Stimulated activated CD8-positive, alpha-beta memory T cell treated with anti-CD3 and anti-CD28 coated beads, Interleukin-4, amount 100 ng/mL, for 48 hours (primary cell): ENCODE measurements around the gene POFUT2.
A peak's percentile ranks its signal among the peaks of the same experiment; 100 is the strongest.

ENCODE experiments used
- DNase-seq: peaks from one replicate; pipeline ENCODE4 v3.0.0-alpha.2; 2020

The POFUT2 gene

DNA sequence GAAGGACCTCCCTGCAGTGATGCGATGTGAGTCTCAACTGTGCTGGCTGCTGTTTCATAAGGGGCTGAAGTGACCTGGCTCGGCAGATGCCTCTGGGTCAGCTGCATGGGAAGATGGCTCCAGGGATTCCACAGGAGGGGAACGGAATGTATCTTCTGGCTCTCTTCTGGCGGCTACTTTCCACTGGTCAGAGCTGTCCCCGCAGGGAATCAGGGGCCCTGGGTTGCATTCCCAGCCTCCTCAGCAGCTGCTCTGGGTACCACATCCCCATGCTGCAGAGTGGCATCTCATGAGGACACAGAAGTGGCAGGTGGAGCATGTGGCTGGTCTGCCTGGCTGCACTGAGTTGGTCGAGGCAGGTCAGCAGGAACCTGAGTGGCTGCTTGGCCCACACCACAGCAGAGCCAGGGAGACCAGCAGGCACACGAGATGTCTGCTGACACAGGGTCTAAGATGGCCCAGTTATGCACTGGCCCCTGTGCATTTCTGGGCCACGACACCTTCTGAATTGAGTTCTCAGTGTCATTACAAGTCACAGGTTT is 42.8 kb downstream of the POFUT2 start:
- no peak for DNase-seq

DNA sequence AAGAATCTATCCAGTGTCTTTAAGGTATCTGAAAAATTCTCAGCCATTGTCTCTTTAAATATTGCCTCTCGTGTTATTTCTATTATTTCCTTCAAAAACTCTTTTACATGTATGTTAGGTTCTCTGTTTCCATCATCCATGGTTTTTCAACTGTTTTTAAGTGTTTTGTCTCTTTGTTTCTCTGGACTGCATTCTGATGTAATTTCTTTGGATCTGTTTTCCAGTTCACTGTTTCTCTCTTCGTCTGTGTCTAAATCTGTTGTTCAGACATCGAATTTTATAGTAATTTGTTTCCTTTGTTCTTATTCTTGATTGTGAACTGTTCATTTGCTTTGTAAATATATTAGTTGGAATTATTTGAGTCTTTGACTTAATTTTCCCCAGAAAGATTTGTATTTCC is 44.1 kb downstream of the POFUT2 start:
- DNase-seq = no peak

DNA sequence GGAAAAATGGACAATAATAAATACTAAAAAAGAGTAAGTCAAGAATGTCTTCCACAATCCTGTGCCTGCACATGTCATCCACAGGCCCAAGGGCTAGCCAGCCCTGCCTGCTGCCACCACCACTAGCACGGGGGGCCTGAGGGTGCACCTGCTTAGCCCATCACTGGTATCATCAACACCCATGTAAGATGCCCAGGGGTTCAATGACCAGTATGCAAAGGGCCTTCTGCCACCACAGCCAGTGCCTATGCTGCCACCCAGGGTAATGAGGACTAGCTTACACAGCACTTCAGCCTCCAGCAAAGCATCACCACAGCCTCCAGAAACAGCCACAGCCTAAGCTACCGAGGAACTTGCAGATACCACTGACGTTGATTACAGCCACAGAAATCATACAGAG is 46.3 kb downstream of the POFUT2 start:
- DNase-seq = no peak

DNA sequence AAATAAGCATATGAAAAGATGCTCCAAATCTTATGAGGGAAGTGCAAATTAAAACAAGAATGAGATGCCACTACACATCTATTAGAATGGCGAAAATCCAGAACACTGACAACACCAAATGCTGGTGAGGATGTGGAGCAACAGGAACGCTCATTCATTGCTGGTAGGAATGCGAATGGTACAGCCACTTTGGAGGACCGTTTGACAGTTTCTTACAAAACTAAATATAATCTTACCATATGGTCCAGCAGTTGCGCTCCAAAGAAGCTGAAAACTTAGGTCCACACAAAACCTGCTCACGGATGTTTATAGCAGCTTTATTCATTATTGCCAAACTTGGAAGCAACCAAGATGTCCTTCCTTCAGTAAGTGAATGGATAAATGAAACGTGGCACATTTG is 50.3 kb downstream of the POFUT2 start:
- no peak for DNase-seq

DNA sequence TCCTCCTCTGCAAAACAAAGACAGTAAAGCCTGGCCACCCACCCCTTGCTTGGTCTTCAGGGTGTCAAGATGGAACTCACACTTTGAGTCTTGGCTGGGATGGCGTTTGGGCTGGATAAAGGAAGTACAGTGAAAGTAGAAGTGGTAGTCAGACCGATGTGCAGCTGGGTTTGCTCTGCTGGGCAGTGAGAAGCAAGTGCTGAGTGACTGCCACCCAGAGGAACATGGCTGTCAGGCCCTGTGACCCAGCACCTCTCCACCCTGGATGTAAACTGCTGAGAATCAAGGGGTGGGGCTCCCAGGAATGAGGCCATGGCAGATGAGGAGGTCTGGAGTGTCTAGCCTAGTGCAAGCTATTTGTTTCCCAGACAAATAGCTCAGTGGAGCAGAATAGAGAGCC is 51.2 kb downstream of the POFUT2 start:
- no peak for DNase-seq

DNA sequence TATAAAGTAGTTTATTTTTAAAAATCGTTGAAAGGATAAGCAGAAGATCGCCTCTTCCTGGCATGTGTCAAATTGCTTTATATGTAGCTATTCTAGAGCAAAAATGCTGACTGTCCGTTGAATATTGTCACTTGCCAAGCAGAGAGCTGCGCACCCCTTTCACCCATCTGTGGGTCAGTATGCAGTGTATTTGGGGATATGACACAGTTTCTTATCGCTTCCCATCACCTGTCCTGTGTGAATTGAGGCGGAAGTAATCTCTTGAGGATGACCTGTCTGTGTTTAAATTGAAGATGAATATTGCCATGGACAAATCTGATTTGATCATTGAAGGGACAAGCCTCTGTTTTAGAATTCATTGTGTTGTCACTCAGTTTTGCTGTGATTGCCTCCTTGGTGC is 52.2 kb downstream of the POFUT2 start:
- no peak for DNase-seq

DNA sequence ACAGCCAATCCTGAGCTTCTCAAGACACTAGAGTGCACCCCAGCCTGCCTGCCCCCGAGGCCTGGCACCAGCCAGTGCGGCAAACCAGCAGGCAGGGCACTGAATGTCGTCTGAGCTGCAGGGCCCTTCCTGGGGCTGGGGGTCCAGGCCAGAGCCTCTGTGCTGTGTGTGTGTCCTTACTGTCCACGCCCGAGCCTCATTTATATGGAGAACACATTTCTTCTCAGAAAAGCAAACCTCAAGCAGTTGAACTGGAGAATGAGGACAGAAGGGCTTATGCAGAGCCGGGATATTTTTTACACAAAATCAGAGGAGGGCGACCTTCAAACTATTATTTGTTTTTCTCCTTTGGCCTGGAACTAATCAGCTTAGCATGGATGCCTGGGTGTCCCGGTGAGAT is 52.7 kb downstream of the POFUT2 start:
- no peak for DNase-seq

DNA sequence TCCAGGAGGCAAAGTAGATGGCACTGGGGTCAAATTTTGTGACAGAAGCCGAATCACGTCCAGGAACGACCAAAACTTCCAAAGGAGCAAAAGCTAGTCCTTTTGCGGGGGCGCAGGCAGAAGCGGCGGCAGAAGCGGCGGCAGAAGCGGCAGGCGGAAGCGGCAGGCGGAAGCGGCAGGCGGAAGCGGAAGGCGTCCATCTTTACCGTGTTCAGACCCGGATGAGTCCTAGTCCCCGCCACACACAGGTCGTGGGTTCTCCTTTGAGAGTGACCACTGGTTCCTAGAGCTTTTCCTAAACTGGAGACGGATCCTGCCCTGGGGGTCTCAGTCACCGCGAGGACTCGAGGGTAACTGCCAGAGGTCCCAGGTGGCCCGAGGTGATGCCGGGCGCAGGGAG is 53.6 kb downstream of the POFUT2 start:
- DNase-seq = no peak

DNA sequence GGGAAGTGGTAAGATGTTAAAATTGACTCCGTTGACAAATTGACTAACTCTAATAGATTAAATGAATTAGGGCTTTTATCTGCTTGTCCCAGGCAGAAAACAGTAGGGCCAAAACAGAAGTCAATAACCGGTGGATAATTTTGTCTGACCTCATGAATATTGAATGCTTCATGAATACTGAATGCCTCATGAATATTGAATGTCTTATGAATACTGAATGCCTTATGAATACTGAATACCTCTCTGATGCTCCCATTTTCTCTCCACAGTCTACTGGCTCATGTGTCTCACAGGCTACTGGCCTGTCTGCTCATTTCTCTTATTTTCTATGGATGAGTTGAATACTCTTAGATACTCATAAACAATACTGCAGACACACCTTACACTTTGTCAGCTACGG is 56.0 kb downstream of the POFUT2 start:
- DNase-seq = no peak

DNA sequence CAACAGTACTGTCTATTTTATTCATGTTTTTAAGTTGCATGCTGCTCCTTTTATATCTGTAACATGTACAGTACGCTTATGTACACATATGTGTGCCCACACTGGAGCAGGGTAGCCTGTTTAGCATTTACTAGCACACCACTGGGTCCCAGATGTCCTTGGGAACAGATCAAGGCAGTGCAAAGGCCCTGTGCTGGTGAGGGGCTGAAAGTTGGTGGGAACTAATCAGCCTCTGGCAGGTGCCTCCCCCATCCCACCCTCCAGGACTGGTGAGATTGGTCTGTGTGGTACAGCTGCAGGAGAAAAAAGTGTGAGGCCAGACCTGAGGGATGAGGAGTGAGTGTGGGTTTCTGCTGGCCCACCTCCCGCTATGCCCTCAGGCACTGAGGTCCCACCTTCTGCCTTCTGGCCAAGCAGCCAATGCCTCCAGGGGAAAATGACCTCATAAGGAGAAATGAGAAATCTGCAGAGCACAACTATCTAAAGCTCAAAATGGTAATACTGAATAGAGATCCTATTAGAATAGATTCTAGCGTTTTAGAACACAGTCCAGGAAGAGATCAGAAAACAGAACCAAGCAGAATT is 58.9 kb downstream of the POFUT2 start:
- DNase-seq = no peak

DNA sequence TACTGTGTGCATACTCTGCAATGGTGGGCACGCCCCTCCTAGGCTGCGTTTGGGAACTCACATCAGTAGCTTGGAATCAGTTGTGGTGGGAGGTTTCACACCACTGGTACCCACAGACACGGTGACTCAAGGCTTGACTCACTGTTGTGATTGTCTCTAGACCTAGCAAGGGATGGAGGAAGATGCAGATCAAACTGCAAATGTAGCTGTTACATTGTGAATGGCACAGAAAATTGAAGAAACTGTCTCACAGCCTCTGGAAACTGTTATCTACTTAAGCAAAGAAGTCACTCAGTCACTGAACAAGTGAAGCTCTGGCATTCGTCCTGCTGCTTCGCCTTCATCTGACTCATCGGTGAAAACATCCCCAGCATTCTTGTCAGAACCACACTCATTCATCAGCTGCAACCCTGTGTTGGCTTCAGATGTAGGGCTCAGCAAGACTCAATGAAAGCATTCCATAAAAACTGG is 59.5 kb downstream of the POFUT2 start:
- DNase-seq = peak; percentile 87

DNA sequence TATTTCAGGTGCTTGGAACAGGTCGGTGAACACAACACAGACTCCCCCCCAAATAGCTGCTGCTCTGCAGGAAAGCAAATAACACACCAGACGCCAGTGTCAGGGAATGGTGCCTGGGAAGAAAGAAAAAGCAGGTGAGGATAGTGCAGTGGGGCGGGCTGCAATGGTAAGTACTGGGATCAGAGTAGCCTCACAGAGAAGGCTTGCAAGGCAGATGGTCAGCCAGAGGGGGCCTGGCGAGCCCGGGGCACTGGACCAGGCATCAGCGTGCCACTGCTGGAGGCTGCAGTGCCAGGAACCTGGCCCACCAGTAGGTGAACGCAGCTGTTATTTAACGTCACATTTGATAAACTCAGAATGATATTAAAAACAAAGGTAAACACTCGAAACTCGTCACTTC is 60.0 kb downstream of the POFUT2 start:
- no peak for DNase-seq

DNA sequence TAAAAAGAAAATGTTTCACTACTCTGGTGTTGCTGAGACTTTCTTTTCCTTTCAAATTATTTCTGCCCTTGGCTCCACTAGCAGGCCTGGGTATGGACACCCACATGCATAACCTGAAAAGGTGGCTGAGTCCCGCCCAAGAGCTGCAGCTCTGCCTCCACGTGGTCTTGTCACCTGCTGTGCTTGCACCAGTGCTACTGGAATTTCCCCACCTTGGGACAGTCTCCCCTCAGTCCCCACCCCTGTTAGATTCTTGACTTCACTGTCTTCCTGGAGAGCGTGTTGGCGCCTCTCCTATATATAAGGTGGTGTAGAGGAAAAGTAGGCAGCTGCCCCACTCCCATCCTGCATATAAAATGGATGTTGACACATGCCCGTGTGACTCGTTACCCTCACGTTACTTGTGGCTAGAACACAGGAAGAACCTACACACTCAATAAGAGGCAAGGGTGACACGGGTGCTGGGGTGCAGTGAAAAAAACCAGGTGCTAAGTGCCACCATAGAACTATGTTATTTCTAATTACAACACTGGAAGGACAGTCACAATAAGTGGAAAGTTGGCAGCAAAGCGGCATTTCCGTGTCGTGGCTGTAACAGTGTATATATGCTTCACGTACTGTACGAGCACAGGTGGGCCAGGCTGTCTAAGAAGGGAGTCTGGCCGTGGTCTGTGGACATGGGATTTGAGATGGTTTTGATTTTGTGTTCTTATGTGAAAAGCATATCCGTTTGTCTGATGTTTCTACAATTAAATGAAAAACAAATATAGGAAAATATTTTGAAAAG is 61.0 kb downstream of the POFUT2 start:
- DNase-seq = peak; percentile 49

DNA sequence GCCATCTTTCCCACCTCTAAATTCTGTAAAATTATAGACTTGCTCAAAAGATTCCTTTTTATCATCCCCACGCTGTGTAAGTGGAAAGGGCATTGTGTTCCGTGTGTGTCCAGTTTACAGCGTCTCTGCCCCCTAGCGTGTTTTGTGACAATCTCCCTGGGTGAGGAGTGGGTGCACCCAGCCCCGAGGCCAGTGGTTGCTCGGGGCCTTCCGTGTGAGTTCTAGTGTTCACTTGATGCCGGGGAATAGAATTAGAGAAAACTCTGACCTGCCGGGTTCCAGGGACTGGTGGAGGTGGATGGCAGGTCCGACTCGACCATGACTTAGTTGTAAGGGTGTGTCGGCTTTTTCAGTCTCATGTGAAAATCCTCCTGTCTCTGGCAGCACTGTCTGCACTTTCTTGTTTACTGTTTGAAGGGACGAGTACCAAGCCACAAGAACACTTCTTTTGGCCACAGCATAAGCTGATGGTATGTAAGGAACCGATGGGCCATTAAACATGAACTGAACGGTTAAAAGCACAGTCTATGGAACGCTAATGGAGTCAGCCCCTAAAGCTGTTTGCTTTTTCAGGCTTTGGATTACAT is 61.9 kb downstream of the POFUT2 start:
- DNase-seq = no peak

DNA sequence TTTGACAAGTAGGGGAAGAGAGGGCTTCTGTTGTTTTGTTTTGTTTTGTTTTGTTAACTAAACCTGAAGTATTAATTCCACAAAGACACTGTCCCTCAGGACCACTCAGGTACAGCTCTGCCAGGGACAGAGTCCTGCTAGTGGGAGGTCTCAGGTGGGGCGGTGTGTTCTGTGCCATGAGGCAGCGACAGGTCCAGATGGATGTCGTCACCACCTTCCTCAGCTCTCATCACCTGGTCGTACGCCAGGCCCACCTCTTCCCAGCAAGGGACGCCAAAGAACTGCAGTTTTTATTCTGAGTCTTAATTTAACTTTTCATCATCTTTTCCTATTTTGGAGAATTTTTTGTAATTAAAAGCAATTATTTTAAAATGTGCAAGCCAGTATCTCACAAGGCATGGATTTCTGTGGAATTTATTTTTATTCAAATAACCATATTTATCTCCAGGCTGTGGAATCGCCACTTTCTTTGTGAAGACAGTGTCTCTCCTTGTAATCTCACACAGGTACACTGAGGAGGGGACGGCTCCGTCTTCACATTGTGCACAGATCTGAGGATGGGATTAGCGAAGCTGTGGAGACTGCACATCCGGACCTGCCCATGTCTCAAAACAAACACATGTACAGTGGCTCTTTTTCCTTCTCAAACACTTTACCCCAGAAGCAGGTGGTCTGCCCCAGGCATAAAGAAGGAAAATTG is 62.5 kb downstream of the POFUT2 start:
- DNase-seq = no peak

DNA sequence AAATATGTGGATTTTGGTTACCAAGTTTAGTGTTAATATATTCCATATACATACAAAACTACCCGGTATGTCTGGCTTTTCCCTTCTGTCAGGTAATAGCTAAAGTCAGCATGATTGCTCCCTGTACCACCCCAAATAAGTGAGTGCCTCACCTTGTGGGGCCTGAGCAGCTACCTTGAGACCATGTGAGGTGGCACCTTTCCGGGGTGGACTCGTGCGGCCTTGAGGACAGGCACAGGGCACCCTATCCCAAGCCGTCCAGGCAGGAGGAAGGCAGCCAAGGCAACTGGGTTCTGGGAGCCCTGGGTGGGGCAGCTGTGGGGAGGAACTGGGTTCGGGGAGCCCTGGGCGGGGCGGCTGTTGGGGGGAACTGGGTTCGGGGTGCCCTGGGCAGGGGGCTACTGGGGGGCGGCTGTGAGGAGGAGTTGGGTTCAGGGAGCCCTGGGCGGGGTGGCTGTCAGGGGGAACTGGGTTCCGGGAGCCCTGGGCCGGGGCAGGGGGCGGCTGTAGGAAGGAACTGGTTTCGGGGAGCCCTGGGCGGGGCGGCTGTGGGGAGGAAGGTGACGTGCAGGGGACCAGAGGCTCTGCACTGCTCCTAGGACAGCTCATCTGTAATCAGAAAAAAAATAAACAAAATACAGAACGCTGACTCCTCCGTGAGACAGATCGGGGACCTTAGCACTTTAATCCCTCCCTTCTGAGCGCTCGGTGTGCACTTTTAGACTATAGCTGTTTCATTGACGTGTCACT is 63.3 kb downstream of the POFUT2 start:
- peak; percentile 46 for DNase-seq

DNA sequence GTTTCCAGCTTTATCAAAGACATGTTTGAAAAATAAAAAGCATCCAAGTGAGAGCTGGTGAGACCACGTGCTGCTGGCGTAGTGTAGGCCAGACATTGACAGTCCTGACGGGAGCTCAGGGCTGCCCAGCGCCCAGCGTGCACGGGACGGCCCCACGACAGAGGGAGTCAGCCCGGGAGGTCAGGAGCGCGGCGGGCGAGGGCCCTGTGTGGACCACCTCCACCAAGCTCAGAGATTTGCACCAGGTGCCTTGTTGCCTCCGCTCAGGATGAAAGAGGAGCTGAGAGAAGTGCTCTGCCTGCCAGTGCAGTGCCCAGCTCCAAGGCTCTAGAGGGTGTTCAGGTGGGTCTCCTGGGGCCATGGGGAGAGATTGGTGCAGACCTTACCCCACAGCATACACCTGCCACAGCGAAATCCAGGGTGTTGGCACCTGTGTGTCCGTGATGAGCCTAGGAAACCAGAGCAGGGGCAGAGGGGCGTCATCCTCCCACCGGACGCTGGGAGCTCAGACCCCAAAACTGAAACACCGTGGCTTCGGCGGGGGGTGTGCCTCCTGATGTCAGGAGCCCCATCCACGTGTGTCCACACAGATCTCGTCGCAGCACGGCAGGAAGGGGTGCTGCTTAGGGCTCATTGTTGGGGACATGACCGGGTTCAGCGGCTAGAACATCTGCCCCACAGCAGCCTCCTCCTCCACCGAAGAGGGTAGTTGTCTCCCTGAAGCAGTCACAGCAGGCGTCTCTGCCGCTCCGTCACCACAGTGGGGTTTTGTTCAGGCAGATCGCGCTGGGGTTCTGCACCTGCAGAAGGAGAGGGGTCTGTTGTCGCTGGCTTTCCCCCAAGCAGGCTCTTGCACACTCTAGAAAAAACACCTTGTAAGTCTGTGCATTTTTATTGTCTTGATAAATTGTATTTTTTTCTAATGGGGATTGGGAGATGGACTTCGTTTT is 64.2 kb downstream of the POFUT2 start:
- DNase-seq = no peak

DNA sequence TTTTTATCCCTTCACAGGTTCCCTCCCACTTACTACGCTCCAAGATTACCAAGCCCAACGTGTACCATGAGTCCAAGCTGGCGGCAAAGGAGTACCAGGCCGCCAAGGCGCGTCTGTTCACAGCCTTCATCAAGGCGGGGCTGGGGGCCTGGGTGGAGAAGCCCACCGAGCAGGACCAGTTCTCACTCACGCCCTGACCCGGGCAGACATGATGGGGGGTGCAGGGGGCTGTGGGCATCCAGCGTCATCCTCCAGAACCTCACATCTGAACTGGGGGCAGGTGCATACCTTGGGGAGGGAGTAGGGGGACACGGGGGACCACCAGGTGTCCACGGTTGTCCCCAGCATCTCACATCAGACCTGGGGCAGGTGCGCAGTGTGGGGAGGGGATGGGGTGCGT is 65.7 kb downstream of the POFUT2 start:
- DNase-seq = no peak

DNA sequence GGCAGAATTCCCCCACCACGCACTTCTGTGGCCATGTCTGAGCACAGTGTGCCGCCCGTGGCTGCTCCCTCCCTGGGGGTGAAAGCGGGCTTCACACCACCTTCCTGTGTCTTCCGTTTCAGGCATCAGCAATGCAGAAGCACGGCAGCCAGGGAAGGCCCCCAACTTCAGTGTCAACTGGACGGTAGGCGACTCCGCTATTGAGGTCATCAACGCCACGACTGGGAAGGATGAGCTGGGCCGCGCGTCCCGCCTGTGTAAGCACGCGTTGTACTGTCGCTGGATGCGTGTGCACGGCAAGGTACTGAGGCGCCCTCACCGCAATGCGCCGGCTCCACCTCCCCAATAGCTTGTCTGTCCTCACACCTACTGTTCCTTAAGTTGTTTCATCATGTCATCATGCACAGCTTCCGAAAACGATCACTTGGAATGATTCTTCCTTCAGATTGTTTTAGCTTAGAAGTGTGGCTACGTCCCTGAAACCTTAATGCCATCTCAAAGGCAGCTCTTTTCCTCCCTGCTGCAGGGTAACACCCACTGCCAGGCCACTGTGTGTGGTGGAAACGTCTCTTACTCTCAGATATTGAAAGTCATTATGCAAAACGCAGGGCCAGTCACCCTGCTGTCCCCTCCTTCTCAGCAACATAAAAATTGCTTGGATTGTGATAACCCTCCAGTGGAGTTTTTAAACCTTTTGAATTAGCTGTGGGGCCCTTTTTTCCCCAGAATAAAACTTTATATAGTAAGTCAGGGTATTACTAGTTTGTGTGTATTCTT is 66.8 kb downstream of the POFUT2 start:
- DNase-seq = no peak

DNA sequence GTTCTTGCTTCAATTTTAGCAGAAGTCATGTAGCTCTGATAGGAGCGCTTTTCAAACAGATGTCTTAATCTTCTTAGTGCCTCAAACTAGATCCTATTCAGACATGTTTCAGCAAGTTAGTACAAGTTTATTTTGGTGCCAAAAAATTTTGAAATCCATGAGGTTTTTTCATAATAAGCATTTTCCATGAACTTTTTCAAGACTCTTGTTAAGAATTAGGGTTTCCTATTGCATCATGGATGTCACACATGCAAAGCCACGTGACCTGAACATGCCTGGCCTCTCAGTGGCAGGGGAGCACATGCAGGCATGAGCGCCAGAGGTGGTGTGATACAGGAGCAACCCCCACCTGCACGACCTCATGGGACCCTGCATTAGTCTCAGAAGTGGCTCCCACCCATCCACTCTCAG is 67.6 kb downstream of the POFUT2 start:
- DNase-seq = no peak

DNA sequence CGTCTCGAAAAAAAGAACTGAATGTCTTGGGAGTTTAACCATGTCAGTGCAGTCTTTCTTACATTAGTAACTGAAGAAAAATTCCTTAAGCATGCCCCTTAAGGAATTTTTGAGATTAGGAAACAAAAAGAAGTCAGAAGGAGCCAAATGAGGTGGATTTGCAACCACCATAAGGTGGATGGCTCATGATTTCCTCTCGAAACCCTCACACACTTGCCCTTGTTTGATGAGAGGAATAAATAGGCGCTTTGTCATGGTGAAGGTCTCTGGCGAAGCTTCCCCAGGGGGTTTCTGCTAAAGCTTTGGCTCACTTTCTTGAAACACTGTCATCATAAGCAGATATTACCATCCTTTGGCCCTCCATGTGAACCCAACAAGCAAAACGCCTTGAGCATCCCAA is 68.2 kb downstream of the POFUT2 start:
- no peak for DNase-seq
